Effector memory CD4-positive, alpha-beta T cell (primary cell): ENCODE measurements around the gene ZNF653.

Experiments used
- DNase-seq, 3 donors: peaks; one replicate each; pipeline ENCODE4 v3.0.0-alpha.2; 2020
- H3K27ac ChIP-seq: 2 replicates; pipeline ENCODE4 v1.7.0; 2013; ENCODE audit warnings: mild to moderate bottlenecking, low read length, moderate library complexity; ENCODE audit not compliant: insufficient read depth, poor library complexity, severe bottlenecking
- H3K27me3 ChIP-seq: replicated peaks from 2 replicates; pipeline ENCODE4 v1.7.0; 2013; ENCODE audit warnings: mild to moderate bottlenecking, low read length; ENCODE audit not compliant: insufficient read depth, control insufficient read depth, poor library complexity, severe bottlenecking
- H3K36me3 ChIP-seq: 2 replicates; pipeline ENCODE4 v1.7.0; 2013; ENCODE audit warnings: mild to moderate bottlenecking, low read length, moderate library complexity; ENCODE audit not compliant: control insufficient read depth, insufficient read depth
- H3K4me1 ChIP-seq: 2 replicates; pipeline ENCODE4 v1.7.0; 2013; ENCODE audit warnings: low read length, mild to moderate bottlenecking; ENCODE audit not compliant: control insufficient read depth, insufficient read depth, poor library complexity, severe bottlenecking
- H3K4me3 ChIP-seq: 2 replicates; pipeline ENCODE4 v1.7.0; 2013; ENCODE audit warnings: low read length, low read depth, mild to moderate bottlenecking; ENCODE audit not compliant: insufficient read depth, poor library complexity, severe bottlenecking
- H3K9me3 ChIP-seq: 2 replicates; pipeline ENCODE4 v1.7.0; 2013; ENCODE audit warnings: mild to moderate bottlenecking, low read length, moderate library complexity; ENCODE audit not compliant: control insufficient read depth
- total RNA-seq, 3 donors: gene quantifications; one replicate each; lab custom pipeline; 2026; lab: John Stamatoyannopoulos, UW

ZNF653 gene
- total RNA-seq: 6.4 to 12.0 (median 8.5) reads per million in 3 donors

DNA sequence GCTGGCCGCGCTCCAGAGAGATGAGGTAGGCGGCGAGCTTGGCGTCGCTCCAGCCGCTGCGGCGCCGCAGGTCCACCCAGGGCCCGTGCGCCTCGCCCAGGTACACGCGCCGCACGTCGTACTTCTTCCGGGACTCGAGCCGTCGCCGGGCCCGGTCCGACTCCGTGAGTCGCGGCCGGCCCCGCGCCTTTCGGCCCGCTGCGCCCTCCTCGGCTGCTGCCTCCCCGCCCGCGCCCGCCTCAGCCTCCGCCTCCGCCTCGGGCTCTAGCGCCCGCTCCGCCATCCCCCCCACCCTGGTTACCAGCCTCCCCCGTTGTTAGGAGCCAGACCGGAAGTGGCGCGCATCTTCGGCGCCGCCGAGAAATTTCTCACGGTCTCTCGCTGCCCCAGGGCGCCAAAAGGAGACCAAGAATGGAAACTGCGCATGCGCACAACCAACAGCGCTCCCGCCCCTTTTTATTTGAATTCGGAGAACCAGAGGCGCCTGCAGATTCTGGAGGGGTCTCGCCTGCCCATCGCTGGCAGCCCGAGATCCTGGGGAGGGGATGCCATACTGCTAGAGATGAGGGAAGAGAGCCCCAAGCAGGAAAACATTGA lies at the start of gene ZNF653:
TSS of gene ZNF653 (minus strand) at position 336 of the 597 bp plus-strand sequence. CDS start at position 283, 53 bp downstream.
- H3K4me1 ChIP-seq: peaks cover 5% of the 10 kb centered on the region
- H3K36me3 ChIP-seq: no peaks in the 10 kb centered on the region
- H3K27me3 ChIP-seq: no peaks in the 10 kb centered on the region
- DNase-seq: peak; percentile 90 to 94 (median 92)
- peak within 1 kb of the TSS; percentile 78 for H3K4me3 ChIP-seq
- H3K9me3 ChIP-seq: no peaks in the 10 kb centered on the region
- peak within 1 kb of the TSS; percentile 94 for H3K27ac ChIP-seq

DNA sequence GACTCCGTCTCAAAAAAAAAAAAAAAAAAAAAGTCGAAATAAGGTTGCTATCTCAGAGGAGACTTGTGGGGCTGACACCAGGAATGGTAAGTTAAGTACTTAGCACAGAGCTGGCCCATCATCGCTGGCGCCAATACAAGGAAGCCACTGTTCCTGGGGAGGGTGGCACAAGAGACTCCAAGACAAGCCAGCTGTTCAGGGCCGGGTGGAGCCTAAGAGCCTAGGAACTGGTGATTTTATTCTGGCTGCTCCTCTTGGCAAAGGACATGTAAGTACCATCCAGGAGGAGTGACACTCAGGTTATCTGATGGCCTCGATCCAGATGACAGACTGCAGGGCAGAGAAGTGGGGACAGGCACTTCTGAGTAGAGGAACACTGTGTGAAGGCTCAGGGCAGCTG lies 49.6 kb upstream of the ZNF653 start:
- Histone ChIP-seq H3K27ac (no peak overlapping the region), H3K27me3 (no peaks in the 10 kb centered on the region), H3K4me3 (no peak overlapping the region), H3K36me3 (peaks cover 29% of the 10 kb centered on the region), H3K9me3 (no peaks in the 10 kb centered on the region), H3K4me1 (peaks cover 15% of the 10 kb centered on the region)
- no peak for DNase-seq

DNA sequence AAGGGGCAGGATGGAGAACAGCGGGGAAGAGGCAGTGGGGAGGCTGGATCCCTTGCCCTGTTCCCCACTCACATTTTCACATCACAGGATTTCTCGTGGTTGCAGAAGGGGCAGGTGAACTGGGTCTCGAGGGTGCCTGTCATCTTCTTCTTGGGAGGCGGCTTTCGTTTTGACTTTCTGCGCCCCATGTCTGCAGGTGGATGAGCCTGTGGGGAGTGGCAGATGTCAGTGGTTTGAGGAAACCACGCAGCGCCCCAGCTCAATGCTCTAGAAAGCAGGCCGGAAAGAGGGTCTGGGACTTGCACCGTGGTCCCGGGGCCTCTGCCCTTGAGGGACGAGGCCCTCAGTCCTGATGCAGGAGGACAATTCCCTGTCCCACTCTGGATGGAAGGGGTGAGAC lies 48.5 kb upstream of the ZNF653 start:
- H3K9me3 ChIP-seq: no peaks in the 10 kb centered on the region
- peaks cover 10% of the 10 kb centered on the region for H3K4me1 ChIP-seq
- H3K36me3 ChIP-seq: peaks cover 29% of the 10 kb centered on the region
- H3K4me3 ChIP-seq: no peak overlapping the region
- DNase-seq: no peak
- no peak overlapping the region for H3K27ac ChIP-seq
- H3K27me3 ChIP-seq: no peaks in the 10 kb centered on the region

GRCh38 chr19:11552666-11553372 lies 47.2 kb upstream of the ZNF653 start:
- Histone ChIP-seq H3K27ac (no peak overlapping the region), H3K4me3 (no peak overlapping the region), H3K4me1 (peaks cover 2% of the 10 kb centered on the region), H3K27me3 (no peaks in the 10 kb centered on the region), H3K36me3 (peaks cover 29% of the 10 kb centered on the region), H3K9me3 (no peaks in the 10 kb centered on the region)
- DNase-seq: no peak

DNA sequence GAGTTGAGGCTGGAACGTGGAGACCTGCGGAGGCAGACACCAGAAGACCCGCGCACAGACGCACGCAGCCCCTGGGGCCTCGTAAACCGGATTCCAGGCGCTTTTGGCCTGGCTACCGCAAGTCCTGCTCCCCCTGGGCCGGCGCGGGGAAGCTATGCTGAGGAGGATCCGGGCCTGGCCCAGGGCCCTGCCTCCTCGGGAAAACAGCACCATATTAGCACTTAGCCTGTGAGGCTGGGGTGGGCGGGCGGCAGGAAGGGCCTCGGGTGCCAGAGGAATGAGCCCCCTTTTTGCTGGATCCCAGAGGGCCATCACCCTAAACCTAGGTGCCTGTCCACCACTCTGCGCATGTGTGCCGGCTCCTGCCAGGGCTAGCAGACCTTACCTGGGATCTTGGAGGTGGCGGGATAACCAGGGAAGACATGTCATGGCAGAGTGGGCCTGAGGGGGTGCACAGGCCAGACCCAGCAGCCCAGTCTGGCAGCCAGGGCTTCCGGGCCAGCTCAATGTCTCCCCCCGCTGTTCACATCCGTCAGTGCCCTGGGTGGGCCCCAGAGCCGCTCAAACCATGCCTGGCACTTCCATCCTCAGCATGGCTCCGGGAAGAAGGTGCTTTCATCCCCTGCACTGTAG lies 46.1 kb upstream of the ZNF653 start:
- peaks cover 29% of the 10 kb centered on the region for H3K36me3 ChIP-seq
- no peaks in the 10 kb centered on the region for H3K27me3 ChIP-seq
- no peaks in the 10 kb centered on the region for H3K9me3 ChIP-seq
- H3K27ac ChIP-seq: no peak overlapping the region
- no peaks in the 10 kb centered on the region for H3K4me1 ChIP-seq
- DNase-seq: no peak
- no peak overlapping the region for H3K4me3 ChIP-seq

DNA sequence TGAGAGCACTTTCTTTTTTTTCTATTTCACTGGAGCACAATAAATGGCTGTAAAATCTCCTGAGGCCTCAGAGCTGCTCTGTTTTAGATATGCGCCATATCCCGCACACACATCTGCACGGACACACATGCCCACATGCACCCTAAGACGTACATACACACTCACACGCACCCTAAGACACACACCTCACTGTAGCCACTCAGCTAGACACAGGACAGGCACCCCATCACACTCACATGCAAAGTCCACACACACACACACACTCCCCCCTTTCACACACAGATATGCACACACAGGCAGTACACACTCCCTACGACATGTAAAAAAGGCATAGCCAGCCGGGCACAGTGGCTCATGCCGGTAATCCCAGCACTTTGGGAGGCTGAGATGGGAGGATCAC lies 44.6 kb upstream of the ZNF653 start:
- H3K9me3 ChIP-seq: no peaks in the 10 kb centered on the region
- no peak for DNase-seq
- no peaks in the 10 kb centered on the region for H3K4me1 ChIP-seq
- H3K36me3 ChIP-seq: peaks cover 24% of the 10 kb centered on the region
- H3K4me3 ChIP-seq: no peak overlapping the region
- no peak overlapping the region for H3K27ac ChIP-seq
- no peaks in the 10 kb centered on the region for H3K27me3 ChIP-seq

GRCh38 chr19:11549386-11549953 lies 43.8 kb upstream of the ZNF653 start:
- H3K4me3 ChIP-seq: no peak overlapping the region
- no peak for DNase-seq
- H3K27ac ChIP-seq: no peak overlapping the region
- no peaks in the 10 kb centered on the region for H3K4me1 ChIP-seq
- peaks cover 22% of the 10 kb centered on the region for H3K36me3 ChIP-seq
- no peaks in the 10 kb centered on the region for H3K27me3 ChIP-seq
- no peaks in the 10 kb centered on the region for H3K9me3 ChIP-seq

GRCh38 chr19:11547929-11548700 lies 42.5 kb upstream of the ZNF653 start:
- Histone ChIP-seq H3K4me3 (no peak overlapping the region), H3K36me3 (peaks cover 9% of the 10 kb centered on the region), H3K27ac (no peak overlapping the region), H3K4me1 (no peaks in the 10 kb centered on the region), H3K9me3 (no peaks in the 10 kb centered on the region), H3K27me3 (no peaks in the 10 kb centered on the region)
- DNase-seq: no peak

DNA sequence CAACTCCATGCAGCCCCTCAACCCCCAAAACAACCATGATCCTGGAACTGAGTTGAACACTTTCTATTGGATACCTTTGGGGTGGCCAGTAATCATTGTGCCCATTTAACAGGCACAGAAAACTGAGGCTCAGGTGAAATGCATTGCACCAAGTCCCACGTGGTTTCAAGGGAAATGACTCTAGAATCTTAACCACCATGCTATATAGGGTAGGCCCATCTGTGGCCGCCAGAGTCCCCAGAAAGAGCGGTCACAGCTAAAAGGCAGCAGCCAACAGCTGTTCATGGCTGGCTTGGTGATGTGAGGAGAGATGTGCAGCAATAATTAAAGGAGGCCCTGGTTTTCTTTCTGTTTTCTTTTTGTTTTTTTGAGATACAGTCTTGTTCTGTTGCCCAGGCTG lies 35.6 kb upstream of the ZNF653 start:
- DNase-seq: no peak
- H3K27ac ChIP-seq: no peak overlapping the region
- H3K9me3 ChIP-seq: no peaks in the 10 kb centered on the region
- no peaks in the 10 kb centered on the region for H3K36me3 ChIP-seq
- no peaks in the 10 kb centered on the region for H3K4me1 ChIP-seq
- H3K4me3 ChIP-seq: no peak overlapping the region
- H3K27me3 ChIP-seq: peaks cover 17% of the 10 kb centered on the region
